Fibroblast of pulmonary artery (primary cell): ENCODE data around the gene HLA-DPB1.

Experiments
- DNase-seq: peaks from one replicate; pipeline ENCODE4 v3.0.0-alpha.2; 2010; ENCODE audit warnings: low read depth
- H3K4me3 ChIP-seq: replicated peaks from 2 replicates; pipeline ENCODE4 v1.5.1; 2011; ENCODE audit warnings: low read depth, mild to moderate bottlenecking, control low read depth, low read length, moderate library complexity
- CTCF ChIP-seq: IDR thresholded peaks from 2 replicates; pipeline ENCODE4 v1.5.1; 2011; ENCODE audit warnings: mild to moderate bottlenecking, control low read depth, low read length, inconsistent platforms; ENCODE audit errors: missing control alignments

Gene HLA-DPB1

GRCh38 chr6:33040157-33040556, 35.6 kb upstream of the HLA-DPB1 start:
- no peak overlapping the region for H3K4me3 ChIP-seq
- DNase-seq: no peak
- TF ChIP-seq CTCF: no peak

- H3K4me3 ChIP-seq: no peak overlapping the region
- DNase-seq: no peak
- TF ChIP-seq CTCF: peak; percentile 27
Measured at GRCh38 chr6:33049323-33050013, 26.3 kb upstream of the HLA-DPB1 start.

GRCh38 chr6:33050014-33050810, 25.6 kb upstream of the HLA-DPB1 start:
- H3K4me3 ChIP-seq: no peak overlapping the region
- no peak for TF ChIP-seq CTCF
- DNase-seq: no peak

- no peak for DNase-seq
- no peak overlapping the region for H3K4me3 ChIP-seq
- no peak for TF ChIP-seq CTCF
Measured at GRCh38 chr6:33052627-33053026, 23.2 kb upstream of the HLA-DPB1 start.

GRCh38 chr6:33053230-33053629, 22.6 kb upstream of the HLA-DPB1 start:
- no peak for TF ChIP-seq CTCF

GRCh38 chr6:33057222-33058150, 18.3 kb upstream of the HLA-DPB1 start:
- H3K4me3 ChIP-seq: no peak overlapping the region
- TF ChIP-seq CTCF: no peak
- no peak for DNase-seq

More at GRCh38 chr6:33053230-33053629, 22.6 kb upstream of the HLA-DPB1 start:
- no peak overlapping the region for H3K4me3 ChIP-seq
- no peak for DNase-seq
